Smooth muscle cell (in vitro differentiated cells): ENCODE results near the gene MAST4. TPM values are rescaled to one million over a fixed set of nuclear protein-coding genes. Genes with fewer than 3 reads are reported as not detected.
A peak's percentile ranks its signal among the peaks of the same experiment; 100 is the strongest.

Experiments
- DNase-seq: peaks from one replicate; lab custom pipeline; 2025; ENCODE audit not compliant: unreplicated experiment; lab: John Stamatoyannopoulos, UW
- H2AFZ ChIP-seq: fragments of 200-600 bp; sonication (generic); 2 replicates; pipeline ENCODE4 v1.6.0; 2016; ENCODE audit warnings: antibody characterized with exemption, low read depth, mild to moderate bottlenecking
- H3F3A ChIP-seq: fragments of 200-600 bp; sonication (generic); 2 replicates; pipeline ENCODE4 v1.6.0; 2017; ENCODE audit warnings: antibody characterized with exemption, low read depth
- H3K27ac ChIP-seq: fragments of 200-600 bp; sonication (generic); 2 replicates; pipeline ENCODE4 v1.5.1; 2016; ENCODE audit warnings: low read depth, mild to moderate bottlenecking
- H3K27me3 ChIP-seq: fragments of 200-600 bp; sonication (generic); 2 replicates; pipeline ENCODE4 v1.6.1; 2016; ENCODE audit warnings: low read depth, mild to moderate bottlenecking
- H3K36me3 ChIP-seq: fragments of 200-600 bp; sonication (generic); 2 replicates; pipeline ENCODE4 v1.5.1; 2016; ENCODE audit warnings: low read depth
- H3K4me1 ChIP-seq: fragments of 200-600 bp; sonication (generic); 2 replicates; pipeline ENCODE4 v1.5.1; 2016; ENCODE audit warnings: low read depth
- H3K4me2 ChIP-seq: fragments of 200-600 bp; sonication (generic); 2 replicates; pipeline ENCODE4 v1.6.0; 2016; ENCODE audit warnings: mild to moderate bottlenecking
- H3K4me3 ChIP-seq: fragments of 200-600 bp; sonication (generic); 2 replicates; pipeline ENCODE4 v1.5.1; 2016; ENCODE audit warnings: mild to moderate bottlenecking
- H3K79me2 ChIP-seq: fragments of 200-600 bp; sonication (generic); 2 replicates; pipeline ENCODE4 v1.6.0; 2016; ENCODE audit warnings: low read depth, mild to moderate bottlenecking
- H3K9ac ChIP-seq: fragments of 200-600 bp; sonication (generic); 2 replicates; pipeline ENCODE4 v1.6.0; 2016; ENCODE audit warnings: low read depth
- H3K9me3 ChIP-seq: fragments of 200-600 bp; sonication (generic); replicated peaks from 2 replicates; pipeline ENCODE4 v1.5.1; 2016; ENCODE audit warnings: low read depth
- H4K20me1 ChIP-seq: fragments of 200-600 bp; sonication (generic); 2 replicates; pipeline ENCODE4 v1.6.0; 2016; ENCODE audit warnings: low read depth
- WGBS: methylation state at CpG from one replicate; pipeline ENCODE4 v1.1.7; 2016; ENCODE audit warnings: low lambda C conversion rate; 5-methylcytosine and 5-hydroxymethylcytosine counted together
- polyA plus RNA-seq: library from polyadenylated mRNA; unstranded; fragments of >200 nt; fragmentation: Nextera tagmentation; extraction: Ambion mirVana; gene quantifications from 2 replicates; pipeline ENCODE4 v1.2.1, GENCODE V29; 2016
- total RNA-seq: library from RNA; depleted of rRNA; stranded (reverse); fragments of >200 nt; gene quantifications from 2 replicates; pipeline ENCODE4 v1.2.3, GENCODE V29; 2014
- TF ChIP-seq, protein P1 (sequence below): fragments of 200-600 bp; sonication (generic); IDR thresholded peaks from 2 replicates; pipeline ENCODE4 v1.5.1; 2017; ENCODE audit warnings: borderline replicate concordance, mild to moderate bottlenecking, antibody characterized with exemption; ENCODE audit not compliant: insufficient read depth, poor library complexity, severe bottlenecking

Gene MAST4
- total and polyA plus RNA-seq, 2 experiments from 2014 or later, result 6.3 to 24.0 TPM

DNA sequence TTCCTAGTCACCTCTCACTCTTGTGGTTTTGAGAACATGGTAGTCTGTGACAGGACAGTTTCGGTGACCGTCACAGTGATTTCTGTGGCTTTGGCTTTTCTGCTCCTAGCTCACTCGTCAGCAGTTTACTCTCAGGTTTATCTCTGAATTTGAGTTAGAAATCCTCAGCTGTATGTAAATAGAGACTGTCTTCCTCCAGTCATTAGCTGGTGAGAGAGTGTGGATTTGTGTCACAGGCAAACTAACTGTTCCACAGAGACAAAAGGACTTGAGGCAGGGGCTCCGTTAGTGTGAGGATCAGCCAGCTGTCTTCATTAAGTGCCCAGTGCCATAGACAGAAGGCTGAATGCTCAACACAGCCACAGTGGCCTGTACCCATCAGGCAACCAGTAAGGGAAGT is 469.0 kb downstream of the MAST4 start:
- peaks cover 5% of the 10 kb centered on the region for H3K79me2 ChIP-seq
- no peak overlapping the region for H3K9ac ChIP-seq
- H2AFZ ChIP-seq, result no peak overlapping the region
- H3K4me1 ChIP-seq, result peaks cover 7% of the 10 kb centered on the region
- TF ChIP-seq, protein P1, sequence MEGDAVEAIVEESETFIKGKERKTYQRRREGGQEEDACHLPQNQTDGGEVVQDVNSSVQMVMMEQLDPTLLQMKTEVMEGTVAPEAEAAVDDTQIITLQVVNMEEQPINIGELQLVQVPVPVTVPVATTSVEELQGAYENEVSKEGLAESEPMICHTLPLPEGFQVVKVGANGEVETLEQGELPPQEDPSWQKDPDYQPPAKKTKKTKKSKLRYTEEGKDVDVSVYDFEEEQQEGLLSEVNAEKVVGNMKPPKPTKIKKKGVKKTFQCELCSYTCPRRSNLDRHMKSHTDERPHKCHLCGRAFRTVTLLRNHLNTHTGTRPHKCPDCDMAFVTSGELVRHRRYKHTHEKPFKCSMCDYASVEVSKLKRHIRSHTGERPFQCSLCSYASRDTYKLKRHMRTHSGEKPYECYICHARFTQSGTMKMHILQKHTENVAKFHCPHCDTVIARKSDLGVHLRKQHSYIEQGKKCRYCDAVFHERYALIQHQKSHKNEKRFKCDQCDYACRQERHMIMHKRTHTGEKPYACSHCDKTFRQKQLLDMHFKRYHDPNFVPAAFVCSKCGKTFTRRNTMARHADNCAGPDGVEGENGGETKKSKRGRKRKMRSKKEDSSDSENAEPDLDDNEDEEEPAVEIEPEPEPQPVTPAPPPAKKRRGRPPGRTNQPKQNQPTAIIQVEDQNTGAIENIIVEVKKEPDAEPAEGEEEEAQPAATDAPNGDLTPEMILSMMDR, result no peak
- WGBS, result 36% methylated on average over 4 of the region's 4 CpGs
- H3K27ac ChIP-seq, result peak overlapping the region; percentile 60
- no peaks in the 10 kb centered on the region for H3K9me3 ChIP-seq
- no peaks in the 10 kb centered on the region for H3F3A ChIP-seq
- H3K27me3 ChIP-seq, result no peaks in the 10 kb centered on the region
- H3K4me3 ChIP-seq, result no peak overlapping the region
- DNase-seq, result no peak
- peak overlapping the region; percentile 29 for H3K4me2 ChIP-seq
- no peaks in the 10 kb centered on the region for H4K20me1 ChIP-seq
- no peaks in the 10 kb centered on the region for H3K36me3 ChIP-seq

DNA sequence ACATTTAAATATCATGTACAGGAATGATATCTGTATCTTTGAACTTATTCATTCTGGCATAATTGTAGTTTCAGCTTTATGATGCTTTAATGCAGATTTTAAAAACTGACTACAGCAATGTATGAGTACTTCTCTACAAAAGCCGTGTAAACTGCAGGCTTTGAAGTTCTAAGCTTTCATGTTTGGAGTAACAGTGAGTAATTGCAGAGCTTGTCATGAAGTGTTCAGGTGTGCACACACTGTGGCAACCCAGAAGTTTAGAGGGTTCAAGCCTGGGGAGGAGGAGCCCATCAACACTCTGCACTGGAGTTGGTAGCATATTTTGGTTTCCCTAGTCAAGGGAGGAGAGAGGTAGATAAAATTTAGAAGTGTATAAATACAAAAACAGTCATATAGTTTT is 469.5 kb downstream of the MAST4 start:
- Histone ChIP-seq H3K4me2 (no peak overlapping the region), H3F3A (no peaks in the 10 kb centered on the region), H3K27me3 (no peaks in the 10 kb centered on the region), H3K36me3 (no peaks in the 10 kb centered on the region), H3K4me1 (peaks cover 7% of the 10 kb centered on the region), H2AFZ (no peak overlapping the region), H3K79me2 (peaks cover 5% of the 10 kb centered on the region), H3K4me3 (no peak overlapping the region), H3K9ac (no peak overlapping the region), H3K27ac (peak overlapping the region; percentile 60), H4K20me1 (no peaks in the 10 kb centered on the region), H3K9me3 (no peaks in the 10 kb centered on the region)
- no peak for DNase-seq
- 66% methylated on average over 1 of the region's 1 CpG for WGBS
- TF ChIP-seq, protein P1, result no peak

DNA sequence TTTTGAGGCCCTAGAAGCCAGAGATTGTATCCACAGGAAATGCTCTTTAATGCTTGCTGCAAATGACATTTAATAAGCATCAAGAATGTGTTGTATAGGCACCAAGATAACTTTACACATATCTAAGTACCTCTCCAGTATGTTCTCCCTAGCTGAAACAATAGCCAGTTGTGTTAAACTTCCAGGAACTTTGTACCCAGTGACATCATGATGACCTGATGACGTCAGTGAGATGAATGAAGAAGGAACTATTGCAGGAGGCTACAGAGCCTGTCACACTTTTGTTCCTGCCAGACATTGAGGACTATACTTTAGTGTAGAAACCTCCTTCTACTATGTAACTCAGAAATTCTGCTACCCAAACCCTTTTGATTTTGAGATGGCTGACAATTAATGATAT is 470.6 kb downstream of the MAST4 start:
- H3K27me3 ChIP-seq, result no peaks in the 10 kb centered on the region
- no peak overlapping the region for H3K4me3 ChIP-seq
- no peaks in the 10 kb centered on the region for H3K36me3 ChIP-seq
- H3K4me2 ChIP-seq, result no peak overlapping the region
- no peak for DNase-seq
- peaks cover 5% of the 10 kb centered on the region for H3K79me2 ChIP-seq
- H2AFZ ChIP-seq, result no peak overlapping the region
- H3K9ac ChIP-seq, result no peak overlapping the region
- TF ChIP-seq, protein P1, result no peak
- H3K27ac ChIP-seq, result no peak overlapping the region
- WGBS, result 86% methylated on average over 1 of the region's 1 CpG
- no peaks in the 10 kb centered on the region for H3K9me3 ChIP-seq
- peaks cover 7% of the 10 kb centered on the region for H3K4me1 ChIP-seq
- H4K20me1 ChIP-seq, result no peaks in the 10 kb centered on the region
- no peaks in the 10 kb centered on the region for H3F3A ChIP-seq

GRCh38 chr5:67073045-67073680 is 477.0 kb downstream of the MAST4 start:
- 54% methylated on average over 3 of the region's 3 CpGs for WGBS
- Histone ChIP-seq H3K9ac (no peak overlapping the region), H3K27me3 (no peaks in the 10 kb centered on the region), H3F3A (no peaks in the 10 kb centered on the region), H3K4me3 (no peak overlapping the region), H3K36me3 (no peaks in the 10 kb centered on the region), H3K4me2 (no peak overlapping the region), H3K9me3 (no peaks in the 10 kb centered on the region), H3K4me1 (no peaks in the 10 kb centered on the region), H3K79me2 (no peaks in the 10 kb centered on the region), H2AFZ (no peak overlapping the region), H3K27ac (no peak overlapping the region), H4K20me1 (no peaks in the 10 kb centered on the region)
- DNase-seq, result no peak
- TF ChIP-seq, protein P1, result no peak
